IPS-NIHi7 (cell line): ENCODE results near the gene HYOU1.
"Not testable (repeated sequence)": the region's sequence is repeated elsewhere in the genome, so short reads cannot be mapped to it uniquely, and the experiment has no call there.

Source experiments
- DNase-seq: peaks from one replicate; pipeline ENCODE4 v3.0.0; 2012; ENCODE audit warnings: mixed read lengths; ENCODE audit errors: extremely low spot score

HYOU1 gene

GRCh38 chr11:119085437-119085847 is 28.4 kb upstream of the HYOU1 start:
- DNase-seq: no peak

GRCh38 chr11:119084663-119085436 is 27.8 kb upstream of the HYOU1 start, which contains the start of gene HMBS:
HMBS (plus strand) TSS chr11:119084881; CDS start chr11:119085034, 153 bp downstream.
- peak; percentile 95 for DNase-seq

- no peak for DNase-seq
These were observed 24.8 kb upstream of the HYOU1 start for GRCh38 chr11:119081682-119082260.

- no peak for DNase-seq
These were observed 21.8 kb upstream of the HYOU1 start for GRCh38 chr11:119078675-119079420.

- no peak for DNase-seq
These were observed 20.8 kb upstream of the HYOU1 start for GRCh38 chr11:119077839-119078238.

GRCh38 chr11:119067371-119068222 is 10.6 kb upstream of the HYOU1 start, which contains the start of gene VPS11:
VPS11 (plus strand) TSS chr11:119067818; CDS start chr11:119067824, 6 bp downstream.
- peak; percentile 99 for DNase-seq

- DNase-seq: peak; percentile 42
These were observed 8.4 kb upstream of the HYOU1 start for GRCh38 chr11:119065369-119065768.

- DNase-seq: no peak
These were observed 5.8 kb upstream of the HYOU1 start for GRCh38 chr11:119062779-119063178.

GRCh38 chr11:119061256-119061655 is 4.3 kb upstream of the HYOU1 start:
- no peak for DNase-seq

GRCh38 chr11:119059128-119059527 is 2.1 kb upstream of the HYOU1 start:
- DNase-seq: not testable (repeated sequence)

- peak; percentile 68 for DNase-seq
These were observed 495 bp downstream of the HYOU1 start for GRCh38 chr11:119056421-119056999.

GRCh38 chr11:119055901-119056300 is 1.1 kb downstream of the HYOU1 start:
- DNase-seq: peak; percentile 12

GRCh38 chr11:119054418-119054817 is 2.6 kb downstream of the HYOU1 start:
- DNase-seq: no peak

GRCh38 chr11:119052163-119052814 is 4.7 kb downstream of the HYOU1 start:
- DNase-seq: no peak

GRCh38 chr11:119051440-119052162 is 5.4 kb downstream of the HYOU1 start:
- no peak for DNase-seq

GRCh38 chr11:119049081-119049480 is 7.9 kb downstream of the HYOU1 start:
- no peak for DNase-seq

- DNase-seq: no peak
These were observed 8.4 kb downstream of the HYOU1 start for GRCh38 chr11:119048644-119049043.

GRCh38 chr11:119047205-119047604 is 9.8 kb downstream of the HYOU1 start:
- no peak for DNase-seq

- DNase-seq: no peak
These were observed 10.5 kb downstream of the HYOU1 start for GRCh38 chr11:119046489-119046888.

- DNase-seq: peak; percentile 48
These were observed 12.3 kb downstream of the HYOU1 start for GRCh38 chr11:119044708-119045107.
